GM10847 (cell line): ENCODE results near the gene CAPZB.
A peak's percentile ranks its signal among the peaks of the same experiment; 100 is the strongest.

Source experiments
- POLR2A ChIP-seq: IDR thresholded peaks from 2 replicates; pipeline ENCODE4 v1.6.1; 2011; ENCODE audit not compliant: insufficient read length; ENCODE audit errors: extremely low read depth

CAPZB gene

GRCh38 chr1:19313636-19313959, 171.7 kb downstream of the CAPZB start:
- no peak for TF ChIP-seq POLR2A

GRCh38 chr1:19312782-19313635, 172.3 kb downstream of the CAPZB start:
- no peak for TF ChIP-seq POLR2A

- peak; percentile 77 for TF ChIP-seq POLR2A
These were observed 173.2 kb downstream of the CAPZB start, which contains the start of the genes AKR7A2 and SLC66A1 for GRCh38 chr1:19311931-19312781. Gene AKR7A2, minus strand, starts transcription at chr1:19312144. Its CDS starts 20 bp downstream, at chr1:19312124. Gene SLC66A1, plus strand, starts transcription at chr1:19312326. Its CDS starts 5,352 bp downstream, at chr1:19317678.

DNA sequence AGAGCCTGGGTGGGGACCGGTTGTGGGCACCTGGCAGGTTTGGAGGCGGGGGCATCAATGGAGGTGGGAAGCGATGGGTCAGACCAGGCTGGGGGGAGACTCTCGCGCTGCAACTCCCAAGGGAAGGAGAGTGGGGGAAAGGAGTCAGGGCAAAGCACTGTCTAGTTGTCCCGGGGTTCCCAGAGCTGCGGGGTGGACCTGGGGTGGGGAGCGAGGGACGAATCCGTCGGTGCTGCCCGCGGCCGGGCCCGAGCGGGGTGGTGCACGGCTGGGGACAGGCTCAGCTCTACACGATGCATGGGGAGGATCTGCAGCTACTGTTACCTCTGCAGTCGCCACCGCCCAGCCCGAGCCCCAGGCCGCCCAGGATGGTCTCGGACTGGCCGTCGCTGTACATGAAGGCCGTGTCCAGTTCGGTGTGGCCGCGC, 173.8 kb downstream of the CAPZB start:
- TF ChIP-seq POLR2A = no peak

- TF ChIP-seq POLR2A = no peak
These were observed 174.4 kb downstream of the CAPZB start for GRCh38 chr1:19310720-19311502.

DNA sequence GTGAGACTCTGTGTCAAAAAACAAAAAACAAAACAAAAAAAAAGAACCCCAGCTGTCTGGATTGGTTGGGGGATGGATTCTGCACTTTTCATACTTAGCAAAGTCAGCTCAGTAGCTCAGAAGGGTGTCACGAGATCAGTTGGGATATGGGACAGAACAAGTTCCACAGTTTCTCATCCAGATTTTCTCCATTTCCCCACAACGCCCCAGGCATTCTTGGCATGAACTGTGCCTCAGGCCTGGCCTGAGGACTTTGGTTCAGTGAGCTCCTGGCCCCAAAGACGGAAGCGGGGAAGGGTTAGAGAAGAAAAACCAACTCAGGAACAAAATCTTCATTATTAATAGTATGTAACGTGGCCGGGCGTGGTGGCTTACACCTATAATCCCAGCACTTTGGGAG, 175.3 kb downstream of the CAPZB start:
- TF ChIP-seq POLR2A = no peak

DNA sequence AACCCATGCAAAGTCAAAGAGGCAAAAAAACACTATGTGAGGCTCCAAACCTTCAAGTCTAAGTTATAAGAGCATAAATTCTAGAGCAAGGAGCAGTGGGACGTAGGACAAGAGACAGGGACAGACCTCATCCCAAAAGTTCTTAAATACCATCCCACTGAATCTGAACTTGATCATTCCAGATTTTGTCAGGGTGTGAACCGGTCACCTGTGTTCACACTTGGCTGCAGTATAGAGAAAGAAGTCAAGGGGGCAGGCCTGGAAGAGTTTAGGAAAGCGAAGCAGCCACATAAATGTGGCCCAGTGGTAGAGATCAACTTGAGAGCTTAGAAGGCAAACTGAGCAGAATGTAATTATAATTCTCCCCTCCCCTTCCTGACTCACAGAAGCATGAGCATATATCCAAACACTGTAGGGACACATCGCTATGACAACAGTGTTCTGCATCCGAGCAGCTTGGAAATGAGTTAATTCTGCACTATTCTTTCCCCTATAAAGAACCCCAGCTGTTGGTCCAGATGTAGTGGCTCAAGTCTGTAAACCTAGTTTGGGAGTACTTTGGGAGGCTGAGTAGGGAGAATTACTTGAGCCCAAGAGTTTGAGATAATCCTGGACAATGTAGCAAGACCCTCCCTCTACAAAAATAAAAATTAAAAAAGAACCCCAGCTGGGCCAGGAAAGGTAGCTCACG, 176.1 kb downstream of the CAPZB start:
- no peak for TF ChIP-seq POLR2A

DNA sequence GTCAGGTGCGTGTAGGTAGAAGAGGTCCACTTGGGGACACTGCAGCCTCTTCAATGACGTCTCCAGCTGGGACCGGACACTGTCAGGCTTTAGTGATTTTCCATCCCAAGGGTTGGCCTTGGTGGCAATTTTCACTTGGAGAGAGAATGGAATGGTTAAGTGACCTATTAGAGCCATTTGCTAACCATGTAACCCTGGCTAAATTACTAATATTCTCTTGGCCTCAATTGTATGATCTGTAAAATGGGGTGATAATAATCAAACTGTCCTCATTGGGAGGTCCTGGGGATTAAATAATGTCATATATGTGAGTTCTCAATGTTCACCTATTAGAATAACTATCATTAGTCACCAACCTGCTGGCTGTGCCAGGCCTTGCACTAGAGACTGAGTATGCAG, 176.8 kb downstream of the CAPZB start:
- no peak for TF ChIP-seq POLR2A

DNA sequence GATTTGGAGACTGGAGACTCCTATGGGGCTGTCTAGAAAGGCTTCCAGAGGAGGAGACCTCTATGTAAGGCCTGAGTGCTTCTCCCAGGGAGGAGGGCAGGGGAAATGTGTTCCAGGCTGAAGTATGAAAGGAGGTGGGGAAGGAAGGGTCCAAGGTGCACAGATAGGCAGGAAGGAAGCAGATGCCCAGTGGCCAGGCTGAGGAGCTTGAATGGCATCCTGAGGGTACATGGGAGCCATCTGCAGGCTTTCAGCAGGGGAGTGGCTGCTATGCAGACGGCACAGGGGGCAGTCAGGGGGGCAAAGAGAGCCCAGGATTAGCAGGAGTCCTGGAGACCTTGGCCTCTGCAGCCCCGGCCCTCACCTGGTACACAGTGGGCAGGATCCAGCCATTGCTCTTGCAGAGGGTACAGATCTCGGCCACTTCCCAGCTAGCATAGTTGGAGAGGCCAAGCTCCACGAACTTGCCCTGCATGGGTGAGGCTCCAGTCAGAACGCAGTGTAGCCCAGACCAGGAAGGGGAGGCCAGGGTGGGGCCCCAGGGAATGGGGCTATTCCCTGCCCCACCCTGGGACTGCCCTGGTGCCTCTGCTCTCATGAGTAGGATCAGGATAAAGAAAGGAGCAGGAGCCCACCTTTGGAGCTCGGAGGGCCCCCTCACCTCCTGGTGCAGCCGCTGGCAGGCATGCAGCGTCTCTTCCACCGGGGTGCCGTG, 177.4 kb downstream of the CAPZB start:
- no peak for TF ChIP-seq POLR2A

DNA sequence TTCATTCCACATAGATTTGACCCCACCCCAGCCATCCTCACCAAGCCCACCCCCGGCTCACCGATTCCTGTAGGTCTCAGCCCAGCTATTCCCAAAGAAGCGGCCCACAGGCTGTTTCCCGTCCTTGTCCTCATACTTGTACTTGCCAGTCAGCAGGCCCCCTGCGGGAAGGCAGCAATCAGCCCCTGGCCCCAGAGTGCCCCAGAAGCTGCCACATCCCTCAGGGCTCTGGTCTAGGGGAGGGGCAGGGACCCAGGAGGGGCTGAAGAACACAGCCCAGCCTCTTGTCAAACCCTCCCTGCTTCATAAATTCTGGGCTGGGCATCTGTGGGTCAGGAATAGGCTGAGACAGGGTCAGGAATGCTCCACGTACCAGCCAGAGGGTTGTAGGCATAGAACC, 178.4 kb downstream of the CAPZB start:
- no peak for TF ChIP-seq POLR2A

DNA sequence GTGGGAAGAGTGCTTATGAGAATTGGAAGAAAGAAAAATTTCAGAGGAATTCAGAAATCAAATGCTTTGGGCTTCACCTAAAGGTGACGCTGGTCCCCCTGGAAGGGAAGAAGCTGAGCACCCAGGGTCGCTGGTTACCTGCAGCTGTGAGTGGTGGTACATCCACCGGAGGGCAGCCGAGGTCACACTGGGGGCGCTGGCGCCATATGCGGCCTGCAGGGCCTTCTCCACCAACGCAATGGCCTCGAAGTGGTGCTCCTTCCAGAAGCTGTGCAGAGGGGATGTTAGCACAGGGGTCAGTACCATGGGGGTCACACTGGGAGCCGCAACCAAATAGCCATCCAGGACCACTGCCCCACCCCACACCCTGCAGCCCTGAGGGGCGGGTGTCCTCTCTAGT, 179.5 kb downstream of the CAPZB start:
- no peak for TF ChIP-seq POLR2A

- TF ChIP-seq POLR2A = no peak
These were observed 185.1 kb downstream of the CAPZB start for GRCh38 chr1:19300211-19300610.

DNA sequence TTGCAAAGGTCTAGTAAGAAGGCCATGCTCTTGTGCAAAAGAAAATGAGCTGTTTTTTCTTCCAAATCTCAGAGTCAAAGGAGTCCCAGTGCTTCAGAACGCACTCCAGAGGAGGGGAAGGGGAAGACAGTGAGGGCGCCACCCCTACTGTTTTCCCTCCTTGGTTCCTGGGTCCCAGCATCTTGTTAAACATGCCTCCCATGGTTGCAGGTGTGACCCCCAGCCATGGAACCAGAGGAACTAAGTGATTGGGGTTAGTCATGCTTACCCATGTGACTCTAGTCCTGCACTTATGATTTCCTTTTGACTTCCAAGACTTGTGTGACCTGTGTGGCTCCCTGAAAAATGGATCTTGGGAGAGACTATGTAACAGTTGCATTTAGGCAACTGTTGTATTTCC, 190.7 kb downstream of the CAPZB start:
- TF ChIP-seq POLR2A = no peak

- no peak for TF ChIP-seq POLR2A
These were observed 196.1 kb downstream of the CAPZB start for GRCh38 chr1:19289244-19289643.
